GM18858 (cell line): ENCODE results near the gene ART1.

Experiments
- ATAC-seq: cut with Tn5 transposase; IDR thresholded peaks from one replicate; pipeline ENCODE4 v1.9.1; 2021; ENCODE audit not compliant: unreplicated experiment

ART1 gene

GRCh38 chr11:3664032-3664630 is 19.2 kb downstream of the ART1 start:
- ATAC-seq, result no peak

- no peak for ATAC-seq
These were observed 20.6 kb downstream of the ART1 start for GRCh38 chr11:3665336-3666022.

GRCh38 chr11:3666023-3666530 is 21.1 kb downstream of the ART1 start:
- ATAC-seq, result no peak

GRCh38 chr11:3667149-3668035 is 22.5 kb downstream of the ART1 start:
- no peak for ATAC-seq

- no peak for ATAC-seq
These were observed 24.2 kb downstream of the ART1 start for GRCh38 chr11:3669128-3669527.

- ATAC-seq, result no peak
These were observed 24.8 kb downstream of the ART1 start for GRCh38 chr11:3669742-3670183.

GRCh38 chr11:3671334-3672254 is 26.7 kb downstream of the ART1 start, which contains the start of gene CHRNA10:
Gene CHRNA10 (minus strand): TSS chr11:3671384. CDS start chr11:3671312, 72 bp downstream.
- no peak for ATAC-seq

GRCh38 chr11:3674189-3674588 is 29.3 kb downstream of the ART1 start:
- no peak for ATAC-seq

GRCh38 chr11:3675971-3676370 is 31.0 kb downstream of the ART1 start:
- ATAC-seq, result no peak

GRCh38 chr11:3679077-3679476 is 34.1 kb downstream of the ART1 start:
- ATAC-seq, result no peak

- ATAC-seq, result no peak
These were observed 38.1 kb downstream of the ART1 start for GRCh38 chr11:3683039-3683438.

- no peak for ATAC-seq
These were observed 39.3 kb downstream of the ART1 start for GRCh38 chr11:3684129-3684818.

- ATAC-seq, result no peak
These were observed 39.9 kb downstream of the ART1 start for GRCh38 chr11:3684819-3685172.

GRCh38 chr11:3685923-3686322 is 41.0 kb downstream of the ART1 start:
- no peak for ATAC-seq

GRCh38 chr11:3686751-3687150 is 41.8 kb downstream of the ART1 start:
- ATAC-seq, result no peak

- no peak for ATAC-seq
These were observed 55.5 kb downstream of the ART1 start for GRCh38 chr11:3700410-3700809.

- no peak for ATAC-seq
These were observed 56.0 kb downstream of the ART1 start for GRCh38 chr11:3700910-3701309.

- ATAC-seq, result no peak
These were observed 58.5 kb downstream of the ART1 start for GRCh38 chr11:3703383-3703782.

GRCh38 chr11:3707176-3707575 is 62.2 kb downstream of the ART1 start:
- ATAC-seq, result no peak

GRCh38 chr11:3709977-3710376 is 65.0 kb downstream of the ART1 start:
- no peak for ATAC-seq
